NCI-H1105 treated with DMSO at 0.1 percent for 48 hours (cell line): Measurements from ENCODE around the gene SFTPD.
"Not testable (repeated sequence)": the region's sequence is repeated elsewhere in the genome, so short reads cannot be mapped to it uniquely, and the experiment has no call there.

ENCODE experiments used
- DNase-seq: peaks from one replicate; lab custom pipeline; 2025; lab: John Stamatoyannopoulos, UW

The SFTPD gene

GRCh38 chr10:79948976-79949722 is at the start of gene SFTPD:
SFTPD (minus strand) TSS chr10:79949105; CDS start chr10:79946659, 2,446 bp downstream.
- no peak for DNase-seq

- no peak for DNase-seq
Observed at GRCh38 chr10:79995979-79996634, 47.2 kb upstream of the SFTPD start.

GRCh38 chr10:79994556-79994955 is 45.7 kb upstream of the SFTPD start:
- DNase-seq, result no peak

GRCh38 chr10:79988199-79988598 is 39.3 kb upstream of the SFTPD start:
- not testable (repeated sequence) for DNase-seq

GRCh38 chr10:79986661-79987060 is 37.8 kb upstream of the SFTPD start:
- not testable (repeated sequence) for DNase-seq

- DNase-seq, result no peak
Observed at GRCh38 chr10:79985481-79986072, 36.7 kb upstream of the SFTPD start.

GRCh38 chr10:79984851-79985250 is 35.9 kb upstream of the SFTPD start:
- no peak for DNase-seq

- no peak for DNase-seq
Observed at GRCh38 chr10:79983286-79983909, 34.5 kb upstream of the SFTPD start.

GRCh38 chr10:79982861-79983260 is 34.0 kb upstream of the SFTPD start:
- peak; percentile 43 for DNase-seq

- DNase-seq, result peak; percentile 32
Observed at GRCh38 chr10:79982362-79982800, 33.5 kb upstream of the SFTPD start.

- peak; percentile 67 for DNase-seq
Observed at GRCh38 chr10:79981450-79982361, 32.8 kb upstream of the SFTPD start.

GRCh38 chr10:79980711-79981110 is 31.8 kb upstream of the SFTPD start:
- no peak for DNase-seq

- DNase-seq, result no peak
Observed at GRCh38 chr10:79979976-79980687, 31.2 kb upstream of the SFTPD start.

GRCh38 chr10:79979310-79979975 is 30.5 kb upstream of the SFTPD start:
- no peak for DNase-seq

- DNase-seq, result peak; percentile 2
Observed at GRCh38 chr10:79976999-79977398, 28.1 kb upstream of the SFTPD start.

GRCh38 chr10:79970062-79970461 is 21.2 kb upstream of the SFTPD start:
- DNase-seq, result no peak

GRCh38 chr10:79947787-79948424 is 999 bp downstream of the SFTPD start:
- DNase-seq, result no peak

GRCh38 chr10:79947083-79947415 is 1.9 kb downstream of the SFTPD start:
- DNase-seq, result peak; percentile 41

GRCh38 chr10:79946271-79947082 is 2.4 kb downstream of the SFTPD start:
- DNase-seq, result no peak
